Effector CD8-positive, alpha-beta T cell (primary cell): ENCODE data around the gene PCMTD2.
A peak's percentile ranks its signal among the peaks of the same experiment; 100 is the strongest.

Experiments
- DNase-seq: peaks from one replicate; lab custom pipeline; 2025; lab: John Stamatoyannopoulos, UW

Gene PCMTD2

DNA sequence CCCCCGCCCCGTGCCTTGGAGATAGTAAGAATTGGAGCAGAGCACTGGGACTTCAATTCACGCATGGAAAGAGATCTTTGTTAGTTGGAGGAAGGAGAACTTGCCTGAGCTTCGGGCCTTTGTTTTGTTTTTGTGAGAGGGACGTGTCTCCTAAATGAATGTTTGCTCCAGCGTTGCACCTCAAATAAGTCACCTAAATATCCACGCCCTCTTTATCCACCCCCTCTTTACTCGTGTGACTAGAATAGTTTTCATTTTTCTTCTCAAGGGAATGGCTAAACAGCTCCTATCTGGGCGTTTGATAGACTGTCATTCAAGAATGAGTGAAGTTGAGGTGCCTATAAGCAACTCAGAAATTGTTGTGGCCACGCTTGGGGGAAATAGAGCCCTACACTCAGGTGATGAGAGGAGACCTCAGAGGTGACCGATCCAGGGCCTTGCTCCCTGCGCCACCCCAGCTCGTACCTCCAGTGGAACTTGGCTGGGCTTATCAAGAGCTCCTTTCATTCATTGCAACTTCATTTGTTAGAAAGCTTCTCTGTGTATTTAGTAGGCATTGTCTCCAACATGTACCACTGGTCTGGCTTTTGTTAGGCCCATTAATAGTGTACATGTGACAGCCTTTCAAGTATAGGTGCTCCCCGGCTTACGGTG lies 861 bp downstream of the PCMTD2 start:
- no peak for DNase-seq

DNA sequence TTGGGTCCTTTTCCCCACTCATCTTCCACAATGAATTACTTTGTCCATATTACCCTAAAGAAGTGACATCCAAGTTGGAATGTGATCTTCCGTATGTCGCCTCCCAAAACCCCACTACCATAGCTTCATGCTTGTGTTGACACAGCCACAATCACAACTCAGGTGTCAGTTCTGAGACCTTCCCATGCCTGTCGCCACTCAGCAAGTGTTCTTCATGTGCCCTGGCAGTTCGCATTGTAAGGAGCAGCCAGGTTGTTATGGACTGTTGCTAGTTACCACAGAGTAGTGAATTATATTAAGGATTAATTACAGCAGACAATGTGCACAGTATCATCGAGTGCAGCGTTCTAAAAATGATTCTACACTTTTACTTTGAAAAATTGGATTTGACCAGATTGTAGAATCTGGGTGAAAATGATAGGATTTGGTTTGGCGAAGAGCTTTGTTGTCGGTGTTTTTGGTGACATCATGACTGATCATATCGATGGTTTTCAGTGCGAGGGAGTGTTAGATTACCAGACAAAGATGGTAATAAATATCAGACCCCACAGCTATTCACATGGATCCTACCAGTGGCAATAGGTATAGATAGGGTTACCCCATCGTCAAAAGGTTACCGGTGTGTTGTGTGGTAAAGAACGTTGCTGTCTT lies 1.7 kb downstream of the PCMTD2 start:
- no peak for DNase-seq

DNA sequence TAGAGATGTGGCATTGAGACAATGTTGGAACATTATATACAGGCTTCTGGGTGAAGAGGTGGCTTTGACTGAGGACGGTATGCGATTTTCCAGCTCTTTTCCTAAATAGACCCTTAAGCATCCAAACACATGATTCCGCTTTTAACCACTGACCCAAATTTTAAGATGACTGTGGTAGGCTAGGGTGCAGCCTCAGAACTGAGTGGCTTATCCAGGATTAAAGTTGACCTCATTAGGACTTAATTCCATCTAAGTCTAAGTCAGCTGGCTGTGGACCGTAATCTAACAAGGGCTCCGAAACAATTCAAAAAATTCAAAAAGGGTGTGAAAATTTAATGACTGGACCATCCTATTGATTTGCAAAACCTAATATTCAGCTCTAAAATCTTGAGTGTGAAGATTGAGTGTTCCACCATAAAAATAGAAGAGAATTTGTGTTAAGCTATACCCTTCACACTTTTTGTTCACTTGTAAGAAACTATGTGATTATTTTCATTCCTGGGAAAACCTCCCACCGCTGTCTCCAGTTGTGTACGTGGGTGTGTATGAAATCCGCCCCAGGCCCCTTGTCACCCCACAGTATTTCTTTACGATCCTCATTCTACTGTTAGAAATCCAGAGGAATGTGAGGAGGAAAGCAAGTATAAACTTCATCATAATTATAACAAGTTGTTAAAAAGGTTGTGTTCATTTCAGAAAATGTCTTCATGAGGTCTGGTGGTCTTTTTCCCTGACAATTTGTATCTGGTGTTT lies 2.7 kb downstream of the PCMTD2 start:
- no peak for DNase-seq

DNA sequence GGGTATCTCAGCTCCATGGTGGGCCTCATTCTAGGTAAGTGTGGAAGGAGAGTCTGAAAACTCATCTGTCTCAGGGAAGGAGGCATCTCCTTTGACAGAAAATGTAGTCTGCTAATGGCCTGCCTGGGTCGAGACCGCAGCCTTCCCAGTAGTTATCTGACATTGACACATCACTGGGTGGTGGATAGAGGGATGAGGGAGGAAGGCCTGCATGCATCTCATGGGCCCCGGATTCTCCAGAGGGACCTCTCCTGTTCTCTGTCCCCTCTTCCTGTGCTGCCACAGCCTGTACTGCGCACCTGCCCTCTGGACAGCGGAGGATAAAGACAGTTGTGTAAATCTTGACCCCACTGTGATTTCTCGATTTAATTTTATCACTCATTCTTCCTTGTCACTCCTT lies 4.7 kb downstream of the PCMTD2 start:
- no peak for DNase-seq

DNA sequence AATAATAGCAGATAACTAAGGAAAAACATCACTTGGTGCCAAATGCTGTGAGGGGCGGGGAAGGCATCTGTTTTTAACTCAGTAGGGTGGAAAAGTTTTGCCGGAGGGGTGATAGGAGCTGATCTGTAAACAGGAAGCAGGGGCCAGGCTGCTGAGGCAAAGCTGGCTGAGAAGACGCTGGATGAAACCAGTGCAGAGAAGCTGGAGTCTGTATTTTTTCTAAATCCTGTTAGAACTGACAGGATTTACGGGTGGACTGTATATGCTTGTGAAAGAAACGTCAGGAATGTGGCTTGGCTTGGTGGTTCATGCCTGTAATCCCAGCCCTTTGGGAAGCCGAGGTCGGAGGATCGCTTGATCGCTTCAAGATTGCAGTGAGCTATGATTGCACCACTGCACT lies 5.6 kb downstream of the PCMTD2 start:
- no peak for DNase-seq

DNA sequence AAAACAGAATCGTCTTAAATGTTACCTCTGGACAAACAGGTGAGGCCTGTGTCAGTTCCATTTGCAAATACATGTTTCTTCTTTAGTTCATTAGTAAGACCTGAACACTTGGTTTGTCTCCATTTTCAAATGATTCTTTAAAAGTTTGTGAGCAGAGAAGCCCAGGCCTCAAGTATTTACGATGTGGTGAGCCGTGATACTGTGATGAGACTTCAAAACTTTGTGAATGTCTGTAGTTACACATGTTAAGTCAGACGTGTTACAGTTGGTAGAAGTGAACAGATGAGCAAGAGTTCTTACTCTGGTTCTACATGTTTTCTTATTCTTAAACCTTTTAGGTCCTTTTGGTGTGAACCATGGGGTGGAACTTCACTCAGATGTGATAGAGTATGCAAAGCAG lies 8.5 kb downstream of the PCMTD2 start:
- DNase-seq: no peak

DNA sequence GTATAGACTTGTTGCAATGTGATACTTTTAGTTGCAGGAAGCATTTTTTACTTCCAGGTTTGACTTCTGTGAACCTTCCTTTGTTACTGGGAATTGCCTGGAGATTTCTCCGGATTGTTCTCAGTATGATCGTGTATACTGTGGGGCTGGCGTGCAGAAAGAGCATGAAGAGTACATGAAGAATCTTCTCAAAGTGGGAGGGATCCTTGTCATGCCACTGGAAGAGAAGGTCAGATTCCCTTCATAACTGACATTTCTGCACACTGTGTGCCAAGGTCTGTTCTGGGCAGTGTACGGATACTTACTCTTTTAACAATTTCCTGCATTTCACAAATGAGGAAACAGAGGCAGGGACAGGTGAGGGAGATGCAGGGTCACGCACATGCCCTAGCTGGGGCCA lies 9.7 kb downstream of the PCMTD2 start:
- no peak for DNase-seq

DNA sequence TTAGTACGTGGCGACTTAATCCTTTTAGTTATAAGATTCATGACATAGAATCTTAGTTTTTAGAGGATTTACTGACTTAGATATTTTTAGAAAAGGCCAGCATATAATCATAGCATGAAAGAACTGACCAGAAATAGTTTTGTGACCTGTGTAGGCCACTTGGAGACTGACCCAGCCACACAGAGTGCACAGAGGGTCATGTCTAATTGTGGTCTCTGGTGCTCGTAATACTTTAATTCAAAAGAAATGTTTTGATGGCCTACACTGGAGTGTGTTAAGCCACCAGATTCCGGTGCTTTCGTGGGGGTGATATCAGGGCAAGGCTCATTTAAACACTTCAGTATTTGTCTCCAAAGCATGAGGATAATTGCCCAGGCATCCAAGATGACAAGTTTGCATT lies 11.4 kb downstream of the PCMTD2 start:
- DNase-seq: no peak

DNA sequence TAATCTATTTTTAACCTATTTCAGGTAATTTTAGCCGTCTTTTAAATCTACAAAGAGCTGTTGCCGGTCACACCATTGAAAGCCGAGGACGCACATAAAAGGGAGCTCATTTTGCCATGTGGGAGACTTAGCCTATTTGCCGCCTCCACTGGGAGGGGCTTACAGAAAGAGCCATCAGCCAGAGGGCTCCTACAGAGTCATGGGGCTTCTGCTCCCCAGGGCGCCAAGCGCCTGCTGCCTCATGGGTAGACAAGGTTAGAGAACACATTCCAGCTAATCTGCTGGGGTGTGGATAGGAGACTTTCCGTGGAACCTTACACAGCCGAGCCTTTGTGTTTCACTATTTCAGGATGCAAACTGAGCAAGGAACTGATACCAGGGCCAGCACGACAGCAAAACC lies 12.6 kb downstream of the PCMTD2 start:
- DNase-seq: no peak

DNA sequence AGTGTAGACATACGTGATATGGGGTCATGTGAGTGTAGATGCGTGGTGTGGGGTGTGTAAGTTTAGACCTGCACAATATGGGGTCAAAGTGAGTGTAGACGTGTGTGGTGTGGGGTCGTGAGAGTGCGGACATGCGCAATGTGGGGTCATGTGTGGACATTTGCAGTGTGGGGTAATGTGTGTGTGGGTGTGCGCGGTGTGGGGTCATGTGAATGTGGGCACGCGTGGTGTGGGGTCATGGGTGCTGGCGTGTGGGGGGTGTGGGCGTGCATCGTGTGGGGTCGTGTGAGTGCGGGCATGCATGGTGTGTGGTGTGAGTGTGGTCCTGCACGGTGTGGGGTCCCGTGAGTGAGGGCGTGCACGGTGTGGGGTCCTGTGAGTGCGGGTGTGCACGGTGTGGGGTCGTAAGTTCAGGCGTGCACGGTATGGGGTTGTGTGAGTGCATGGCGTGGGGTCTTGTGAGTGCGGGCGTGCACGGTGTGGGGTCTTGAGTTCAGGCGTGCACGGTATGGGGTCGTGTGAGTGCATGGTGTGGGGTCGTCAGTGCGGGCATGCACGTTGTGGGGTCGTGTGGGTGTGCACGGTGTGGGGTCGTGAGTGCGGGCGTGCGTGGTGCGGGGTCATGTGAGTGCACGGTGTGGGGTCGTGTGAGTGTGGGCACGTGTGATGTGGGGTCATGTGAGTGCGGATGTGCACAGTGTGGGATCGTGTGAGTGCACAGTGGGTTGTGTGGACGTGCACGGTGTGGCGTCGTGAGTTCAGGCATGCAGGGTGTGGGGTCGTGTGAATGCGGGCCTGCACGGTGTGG lies 14.3 kb downstream of the PCMTD2 start:
- no peak for DNase-seq

DNA sequence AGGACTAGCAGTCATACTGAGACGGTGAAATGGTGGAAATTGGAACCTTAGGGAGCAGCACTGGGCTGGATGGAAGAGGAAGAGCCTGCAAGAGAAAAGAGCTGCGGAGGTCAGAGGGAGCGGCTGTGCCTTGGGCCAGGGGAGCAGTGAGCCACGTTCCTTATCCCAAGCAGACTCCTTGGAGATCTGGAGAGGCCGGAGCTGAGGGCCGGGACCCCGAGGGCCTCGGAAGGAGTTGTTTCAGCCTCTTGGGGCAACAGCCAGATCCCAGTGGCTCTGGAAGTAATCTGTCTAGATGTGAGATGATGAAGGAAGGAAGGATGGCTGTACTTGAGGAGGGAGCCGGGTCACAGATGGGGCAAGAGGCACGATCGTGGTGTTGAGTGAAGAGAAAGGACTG lies 16.1 kb downstream of the PCMTD2 start:
- DNase-seq: no peak

DNA sequence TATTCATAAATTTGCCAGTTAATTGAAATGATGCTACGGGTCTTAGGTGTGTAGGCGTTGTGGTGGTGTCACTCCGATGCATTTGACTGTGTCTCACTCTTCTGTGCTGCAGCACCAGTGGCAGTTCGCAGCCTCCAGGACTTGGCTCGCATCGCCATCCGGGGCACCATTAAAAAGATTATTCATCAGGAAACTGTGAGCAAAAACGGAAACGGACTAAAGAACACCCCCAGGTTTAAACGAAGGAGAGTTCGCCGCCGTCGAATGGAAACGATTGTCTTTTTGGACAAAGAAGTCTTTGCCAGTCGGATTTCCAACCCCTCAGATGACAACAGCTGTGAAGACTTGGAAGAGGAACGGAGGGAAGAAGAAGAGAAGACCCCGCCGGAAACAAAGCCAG lies 17.6 kb downstream of the PCMTD2 start:
- DNase-seq: no peak

DNA sequence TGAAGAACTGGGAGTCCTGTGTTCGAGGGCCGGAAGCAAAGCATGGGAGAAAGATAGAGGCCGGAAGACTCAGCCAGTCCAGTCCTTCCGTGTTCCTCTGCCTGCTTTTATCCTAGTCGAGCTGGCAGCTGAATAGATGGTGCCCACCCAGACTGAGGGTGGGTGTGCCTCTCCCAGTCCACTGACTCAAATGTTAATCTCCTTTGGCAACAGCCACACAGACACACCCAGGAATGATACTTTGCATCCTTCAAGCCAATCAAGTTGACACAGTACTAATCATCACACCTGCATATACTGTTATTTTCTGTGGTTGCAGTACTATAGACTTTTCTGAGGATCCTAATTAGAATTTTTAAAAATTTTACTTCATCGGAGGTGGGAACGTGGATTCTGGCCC lies 21.3 kb downstream of the PCMTD2 start:
- no peak for DNase-seq

DNA sequence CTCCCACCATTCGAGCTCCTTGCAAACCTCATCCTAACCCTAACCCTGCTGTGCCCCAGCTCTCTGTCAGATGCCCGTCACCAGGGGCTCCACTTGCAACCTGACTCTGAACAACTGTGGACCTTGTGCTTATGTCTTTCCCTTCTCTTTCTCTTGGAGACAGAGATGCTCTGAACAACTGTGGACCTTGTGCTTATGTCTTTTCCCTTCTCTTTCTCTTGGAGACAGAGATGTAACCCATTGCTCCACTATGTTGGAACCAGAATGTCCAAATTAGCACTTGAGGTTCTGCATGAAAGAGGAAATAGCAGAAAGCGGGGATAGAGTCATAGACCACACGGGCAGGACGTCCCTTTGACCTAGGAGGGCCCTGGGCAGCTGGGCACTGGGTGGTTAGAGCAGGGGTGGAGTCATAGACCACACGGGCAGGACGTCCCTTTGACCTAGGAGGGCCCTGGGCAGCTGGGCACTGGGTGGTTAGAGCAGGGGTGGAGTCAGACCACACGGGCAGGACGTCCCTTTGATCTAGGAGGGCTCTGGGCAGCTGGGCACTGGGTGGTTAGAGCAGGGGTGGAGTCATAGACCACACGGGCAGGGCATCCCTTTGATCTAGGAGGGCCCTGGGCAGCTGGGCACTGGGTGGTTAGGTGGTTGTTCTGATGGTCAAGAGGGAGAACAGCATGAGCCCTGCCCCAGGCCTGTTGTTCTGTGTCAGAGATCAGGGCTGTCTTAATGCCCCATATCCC lies 22.2 kb downstream of the PCMTD2 start:
- DNase-seq: no peak

DNA sequence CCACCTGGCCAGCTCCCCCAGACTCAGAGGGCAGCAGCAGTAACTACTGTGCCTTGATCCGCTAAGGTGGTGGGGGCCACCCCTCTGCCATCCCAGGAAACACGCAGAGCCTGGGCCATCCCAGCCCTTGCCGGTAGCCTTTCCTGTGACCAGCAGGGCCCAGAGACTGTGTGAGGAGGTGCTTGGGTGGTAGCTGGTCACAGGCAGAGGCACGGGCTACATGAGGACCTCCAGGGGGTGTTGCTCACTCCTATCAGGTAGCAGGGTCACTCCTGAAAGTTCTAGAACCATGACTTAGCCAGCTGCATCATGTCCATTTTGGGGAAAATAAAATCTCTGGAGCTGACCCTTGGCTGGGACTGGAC lies 22.8 kb downstream of the PCMTD2 start:
- DNase-seq: no peak

DNA sequence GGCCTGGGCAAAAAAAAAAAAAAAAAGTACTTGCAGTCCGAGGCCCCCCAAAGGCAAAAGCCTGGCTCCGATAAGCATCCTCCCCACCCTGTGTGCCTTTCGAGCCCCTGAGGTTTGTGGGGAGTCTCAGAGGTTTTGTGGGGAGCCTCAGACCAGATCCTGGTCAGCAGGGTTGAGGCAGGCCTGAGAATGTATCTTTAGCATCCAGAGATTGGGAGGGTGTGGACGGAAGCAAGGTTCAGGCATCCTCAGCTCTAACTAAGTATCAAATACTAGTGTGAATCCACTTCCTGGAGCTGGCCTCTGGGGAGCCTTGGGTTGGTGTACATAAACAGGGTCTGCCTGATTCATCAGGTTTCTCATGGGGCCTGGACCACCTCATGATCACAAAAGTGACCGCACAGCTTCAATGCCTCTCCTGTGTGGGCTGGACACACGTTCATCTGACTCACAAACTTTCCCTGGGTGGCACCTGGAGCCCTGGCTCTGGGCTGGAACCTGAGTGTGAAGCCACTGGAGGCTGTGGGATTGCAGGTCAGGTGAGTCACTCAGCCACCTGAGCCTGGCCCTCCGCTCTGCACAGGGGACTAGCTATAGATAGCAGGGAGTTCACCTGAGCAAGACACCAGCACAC lies 24.4 kb downstream of the PCMTD2 start:
- DNase-seq: no peak

DNA sequence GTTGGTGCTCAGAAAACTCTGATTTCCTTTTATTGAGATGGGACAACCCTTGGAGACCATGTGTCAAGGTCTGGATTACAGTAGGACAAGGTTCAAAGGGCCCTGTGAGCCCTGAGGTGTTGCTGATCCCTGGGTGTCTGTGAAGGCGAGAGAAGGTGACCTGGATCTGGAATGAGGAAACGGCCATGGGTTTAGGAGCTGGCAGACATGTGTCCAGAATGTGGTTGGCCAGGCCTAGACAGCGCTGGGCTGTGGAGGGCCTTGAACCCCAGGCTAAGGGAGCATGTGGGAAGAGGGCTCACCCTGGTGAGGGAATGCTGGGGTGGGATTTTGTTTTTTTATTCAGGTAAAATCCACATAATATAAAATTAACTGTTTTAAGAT lies 24.9 kb downstream of the PCMTD2 start:
- DNase-seq: no peak

DNA sequence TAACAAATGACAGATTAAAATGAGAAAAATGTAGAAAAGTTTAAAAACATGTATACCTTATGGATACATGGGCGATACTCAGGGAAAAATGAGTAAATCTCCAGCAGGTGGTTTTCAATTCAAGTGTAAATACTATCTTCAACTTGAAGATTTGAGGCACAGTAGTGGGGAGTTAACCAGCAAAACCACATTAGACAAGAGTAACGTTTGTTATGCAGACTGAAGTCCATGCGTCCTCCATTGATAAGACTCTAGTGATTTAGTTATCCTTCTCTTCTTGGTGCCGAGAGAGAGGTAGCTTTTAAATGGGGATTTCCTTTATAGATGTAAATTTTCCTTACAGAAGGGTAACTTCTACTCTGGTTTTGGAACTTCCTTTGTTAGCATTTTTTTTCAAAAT lies 28.1 kb downstream of the PCMTD2 start:
- no peak for DNase-seq

DNA sequence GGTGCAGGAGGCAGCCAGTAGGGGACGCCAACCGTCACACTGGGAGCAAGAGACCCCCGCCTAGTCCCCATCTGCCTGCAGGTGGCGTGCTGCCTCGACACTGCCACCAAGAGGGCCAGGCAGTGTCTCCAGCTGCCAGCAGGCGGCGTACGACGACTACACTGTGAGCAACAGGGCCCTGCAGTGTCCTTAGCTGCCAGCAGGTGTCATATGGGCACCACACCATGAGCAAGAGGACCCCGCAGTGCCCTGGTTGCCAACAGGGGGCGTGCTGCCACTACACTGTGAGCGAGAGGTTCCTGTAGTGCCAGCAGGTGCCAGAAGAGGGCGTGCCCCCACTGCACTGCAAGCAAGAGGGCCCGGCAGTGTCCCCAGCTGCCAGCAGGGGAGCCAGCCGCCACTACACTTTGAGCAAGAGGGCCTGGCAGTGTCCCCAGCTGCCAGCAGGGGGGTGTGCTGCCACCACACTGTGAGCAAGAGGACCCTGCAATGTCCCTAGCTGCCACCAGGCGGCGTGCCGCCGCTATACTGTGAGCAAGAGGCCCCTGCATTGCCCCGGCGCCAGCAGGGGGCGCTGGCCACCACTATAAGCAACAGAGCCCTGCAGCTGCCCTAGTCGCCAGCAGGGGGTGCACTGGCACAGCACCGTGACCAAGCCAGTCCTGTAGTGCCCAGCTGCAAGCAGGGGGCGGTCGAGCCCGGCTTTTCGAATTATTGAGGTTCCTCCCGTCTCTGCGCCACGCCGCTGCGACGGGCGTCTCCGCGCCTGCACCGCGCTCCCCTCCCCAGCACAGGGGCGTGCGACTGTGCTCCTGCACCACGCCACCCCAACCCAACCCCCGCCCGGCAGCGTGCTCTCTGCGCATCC lies 30.3 kb downstream of the PCMTD2 start:
- DNase-seq: peak; percentile 71
